ENCODE data around the gene CNN2.

The CNN2 gene

DNA sequence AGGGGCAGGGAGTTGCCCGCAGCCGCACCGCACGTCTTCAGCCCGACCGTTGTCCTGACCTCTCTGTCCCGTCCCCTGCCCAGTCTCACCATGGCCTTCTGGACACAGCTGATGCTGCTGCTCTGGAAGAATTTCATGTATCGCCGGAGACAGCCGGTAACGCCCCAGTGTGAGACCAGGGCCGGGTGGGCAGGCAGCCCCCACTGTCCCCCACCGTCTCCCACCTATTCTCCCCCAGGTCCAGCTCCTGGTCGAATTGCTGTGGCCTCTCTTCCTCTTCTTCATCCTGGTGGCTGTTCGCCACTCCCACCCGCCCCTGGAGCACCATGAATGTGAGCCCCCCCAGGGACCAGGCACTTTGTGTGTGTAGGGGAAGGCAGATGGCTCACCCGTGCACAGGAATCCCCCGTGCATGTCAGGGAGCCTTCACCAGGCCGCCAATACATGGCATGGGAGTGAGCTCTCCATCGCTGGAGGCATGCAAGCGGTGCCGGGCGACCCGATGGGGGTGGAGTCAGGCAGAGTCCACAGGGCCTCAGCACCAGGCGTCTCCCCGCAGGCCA is 14.9 kb downstream of the CNN2 start:
- FAIRE-seq (no peak), DNase-seq (ENCODE audit: insufficient read length) (no peak)
- no peak for TF ChIP-seq POLR2AphosphoS5 (IDR thresholded peaks at IDR 0.05; ENCODE audit: low read depth, low read length)
- TF ChIP-seq TAF1 (IDR thresholded peaks at IDR 0.05; ENCODE audit: borderline replicate concordance, low read depth, low read length): no peak
- no peak for TF ChIP-seq POLR2A (IDR thresholded peaks at IDR 0.05; ENCODE audit: low read depth, low read length)

DNA sequence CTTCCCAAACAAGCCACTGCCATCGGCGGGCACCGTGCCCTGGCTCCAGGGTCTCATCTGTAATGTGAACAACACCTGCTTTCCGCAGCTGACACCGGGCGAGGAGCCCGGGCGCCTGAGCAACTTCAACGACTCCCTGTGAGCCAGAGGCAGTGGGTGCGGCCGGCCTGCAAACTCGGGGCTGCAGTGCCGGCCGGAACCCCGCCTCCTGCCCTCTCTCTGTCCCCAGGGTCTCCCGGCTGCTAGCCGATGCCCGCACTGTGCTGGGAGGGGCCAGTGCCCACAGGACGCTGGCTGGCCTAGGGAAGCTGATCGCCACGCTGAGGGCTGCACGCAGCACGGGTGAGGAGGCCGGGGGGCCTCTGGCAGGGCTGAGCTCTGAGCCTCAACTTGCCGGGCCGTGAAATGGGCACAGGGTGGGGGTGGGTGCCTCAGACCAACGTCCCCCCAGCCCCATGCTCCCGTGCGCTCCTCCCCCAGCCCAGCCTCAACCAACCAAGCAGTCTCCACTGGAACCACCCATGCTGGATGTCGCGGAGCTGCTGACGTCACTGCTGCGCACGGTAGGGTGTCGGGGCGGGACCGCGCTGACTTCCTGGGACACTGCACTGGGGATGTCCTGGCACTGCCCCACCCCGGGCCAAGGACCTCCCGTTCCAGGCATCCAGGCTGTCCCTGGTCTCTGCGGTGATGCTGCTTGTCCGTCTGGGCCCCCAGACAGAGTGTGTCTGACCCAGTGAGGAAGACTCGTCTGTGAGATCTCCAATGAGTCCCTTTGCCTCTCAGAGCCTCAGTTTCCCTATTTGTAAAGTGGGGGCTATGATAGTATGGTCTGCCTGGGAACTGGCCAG is 15.7 kb downstream of the CNN2 start:
- FAIRE-seq (no peak), DNase-seq (ENCODE audit: insufficient read length) (no peak)
- no peak for TF ChIP-seq TAF1 (IDR thresholded peaks at IDR 0.05; ENCODE audit: borderline replicate concordance, low read depth, low read length)
- no peak for TF ChIP-seq POLR2A (IDR thresholded peaks at IDR 0.05; ENCODE audit: low read depth, low read length)

DNA sequence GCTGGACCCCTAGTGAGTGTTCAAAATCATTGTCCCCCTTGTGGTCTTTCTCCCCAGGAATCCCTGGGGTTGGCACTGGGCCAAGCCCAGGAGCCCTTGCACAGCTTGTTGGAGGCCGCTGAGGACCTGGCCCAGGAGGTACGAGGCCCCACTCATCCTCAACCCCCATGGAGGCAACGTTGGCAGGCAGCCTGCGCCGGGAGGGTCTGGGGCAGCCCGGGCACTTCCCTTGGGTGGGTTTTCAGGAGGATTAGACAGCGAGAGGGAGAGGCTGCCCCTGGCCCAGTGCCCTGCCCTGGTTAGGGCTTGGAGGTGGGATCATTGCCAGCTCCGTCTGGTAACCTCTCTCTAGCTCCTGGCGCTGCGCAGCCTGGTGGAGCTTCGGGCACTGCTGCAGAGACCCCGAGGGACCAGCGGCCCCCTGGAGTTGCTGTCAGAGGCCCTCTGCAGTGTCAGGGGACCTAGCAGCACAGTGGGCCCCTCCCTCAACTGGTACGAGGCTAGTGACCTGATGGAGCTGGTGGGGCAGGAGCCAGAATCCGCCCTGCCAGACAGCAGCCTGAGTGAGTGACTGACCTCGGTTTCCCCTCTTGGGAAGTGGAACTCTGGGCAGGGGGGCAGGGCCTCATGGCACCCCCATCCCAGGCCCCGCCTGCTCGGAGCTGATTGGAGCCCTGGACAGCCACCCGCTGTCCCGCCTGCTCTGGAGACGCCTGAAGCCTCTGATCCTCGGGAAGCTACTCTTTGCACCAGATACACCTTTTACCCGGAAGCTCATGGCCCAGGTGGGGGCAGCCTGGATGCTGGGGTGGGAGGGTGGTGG is 16.5 kb downstream of the CNN2 start:
- TF ChIP-seq POLR2AphosphoS5 (IDR thresholded peaks at IDR 0.05; ENCODE audit: low read depth, low read length) (no peak), TAF1 (IDR thresholded peaks at IDR 0.05; ENCODE audit: borderline replicate concordance, low read depth, low read length) (no peak), POLR2A (IDR thresholded peaks at IDR 0.05; ENCODE audit: low read depth, low read length) (no peak)
- DNase-seq (ENCODE audit: insufficient read length) (no peak), FAIRE-seq (no peak)

DNA sequence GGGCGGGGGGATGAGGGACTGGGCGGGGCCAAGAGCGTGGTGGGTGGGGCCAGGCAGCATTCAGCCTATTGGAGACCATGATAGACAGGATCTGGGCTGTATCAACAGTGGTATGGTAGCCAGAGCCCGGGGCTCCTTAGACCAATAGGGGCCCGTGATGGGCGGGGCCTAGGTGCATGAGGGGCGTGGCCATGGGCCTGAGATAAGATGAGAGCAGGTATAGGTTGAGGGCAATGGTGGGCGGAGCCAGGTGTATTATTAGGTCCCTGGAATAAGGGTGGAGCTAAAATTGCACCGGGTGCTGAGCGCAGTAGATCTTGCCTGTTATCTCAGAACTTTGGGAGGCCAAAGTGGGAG is 18.8 kb downstream of the CNN2 start:
- FAIRE-seq: peak; percentile 36
- TF ChIP-seq POLR2A (IDR thresholded peaks at IDR 0.05; ENCODE audit: low read depth, low read length) (no peak), POLR2AphosphoS5 (IDR thresholded peaks at IDR 0.05; ENCODE audit: low read depth, low read length) (no peak), TAF1 (IDR thresholded peaks at IDR 0.05; ENCODE audit: borderline replicate concordance, low read depth, low read length) (no peak)
- DNase-seq (ENCODE audit: insufficient read length): no peak

DNA sequence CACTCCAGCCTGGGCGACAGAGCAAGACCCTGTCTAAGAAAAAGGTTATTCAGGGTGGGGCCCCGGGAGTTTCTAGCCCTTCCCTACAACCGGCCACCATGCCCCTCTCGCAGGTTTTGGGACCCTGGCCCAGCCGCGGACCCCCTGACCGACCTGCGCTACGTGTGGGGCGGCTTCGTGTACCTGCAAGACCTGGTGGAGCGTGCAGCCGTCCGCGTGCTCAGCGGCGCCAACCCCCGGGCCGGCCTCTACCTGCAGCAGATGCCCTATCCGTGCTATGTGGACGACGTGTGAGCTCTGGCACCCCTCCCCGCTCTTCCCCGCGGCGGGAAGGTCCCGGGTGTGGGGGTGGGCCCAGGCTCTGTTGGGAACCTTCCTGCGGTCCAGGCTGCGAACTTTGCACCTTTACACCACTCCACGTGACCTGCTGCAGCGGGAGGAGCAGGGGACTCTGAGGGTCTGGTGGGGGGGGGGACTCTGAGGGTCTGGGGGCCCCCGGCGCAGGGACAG is 19.8 kb downstream of the CNN2 start:
- DNase-seq (ENCODE audit: insufficient read length): no peak
- FAIRE-seq: no peak
- TF ChIP-seq POLR2A (IDR thresholded peaks at IDR 0.05; ENCODE audit: low read depth, low read length) (no peak), POLR2AphosphoS5 (IDR thresholded peaks at IDR 0.05; ENCODE audit: low read depth, low read length) (no peak), TAF1 (IDR thresholded peaks at IDR 0.05; ENCODE audit: borderline replicate concordance, low read depth, low read length) (no peak)

DNA sequence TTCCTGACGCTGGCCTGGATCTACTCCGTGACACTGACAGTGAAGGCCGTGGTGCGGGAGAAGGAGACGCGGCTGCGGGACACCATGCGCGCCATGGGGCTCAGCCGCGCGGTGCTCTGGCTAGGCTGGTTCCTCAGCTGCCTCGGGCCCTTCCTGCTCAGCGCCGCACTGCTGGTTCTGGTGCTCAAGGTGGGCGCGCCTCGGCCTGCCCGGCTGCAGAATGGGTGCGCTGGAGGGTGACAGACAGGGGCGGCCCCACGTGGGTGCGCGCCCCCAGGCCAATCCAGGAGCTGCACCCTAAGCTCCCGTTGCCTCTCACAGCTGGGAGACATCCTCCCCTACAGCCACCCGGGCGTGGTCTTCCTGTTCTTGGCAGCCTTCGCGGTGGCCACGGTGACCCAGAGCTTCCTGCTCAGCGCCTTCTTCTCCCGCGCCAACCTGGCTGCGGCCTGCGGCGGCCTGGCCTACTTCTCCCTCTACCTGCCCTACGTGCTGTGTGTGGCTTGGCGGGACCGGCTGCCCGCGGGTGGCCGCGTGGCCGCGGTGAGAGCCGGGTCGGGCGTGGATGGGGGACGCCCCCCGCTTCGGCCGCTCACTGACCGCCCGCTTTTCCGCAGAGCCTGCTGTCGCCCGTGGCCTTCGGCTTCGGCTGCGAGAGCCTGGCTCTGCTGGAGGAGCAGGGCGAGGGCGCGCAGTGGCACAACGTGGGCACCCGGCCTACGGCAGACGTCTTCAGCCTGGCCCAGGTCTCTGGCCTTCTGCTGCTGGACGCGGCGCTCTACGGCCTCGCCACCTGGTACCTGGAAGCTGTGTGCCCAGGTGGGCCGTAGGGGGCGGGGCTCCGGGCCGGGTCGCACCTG is 20.7 kb downstream of the CNN2 start:
- DNase-seq (ENCODE audit: insufficient read length) (no peak), FAIRE-seq (no peak)
- TF ChIP-seq TAF1 (IDR thresholded peaks at IDR 0.05; ENCODE audit: borderline replicate concordance, low read depth, low read length) (no peak), POLR2A (IDR thresholded peaks at IDR 0.05; ENCODE audit: low read depth, low read length) (no peak), POLR2AphosphoS5 (IDR thresholded peaks at IDR 0.05; ENCODE audit: low read depth, low read length) (no peak)

DNA sequence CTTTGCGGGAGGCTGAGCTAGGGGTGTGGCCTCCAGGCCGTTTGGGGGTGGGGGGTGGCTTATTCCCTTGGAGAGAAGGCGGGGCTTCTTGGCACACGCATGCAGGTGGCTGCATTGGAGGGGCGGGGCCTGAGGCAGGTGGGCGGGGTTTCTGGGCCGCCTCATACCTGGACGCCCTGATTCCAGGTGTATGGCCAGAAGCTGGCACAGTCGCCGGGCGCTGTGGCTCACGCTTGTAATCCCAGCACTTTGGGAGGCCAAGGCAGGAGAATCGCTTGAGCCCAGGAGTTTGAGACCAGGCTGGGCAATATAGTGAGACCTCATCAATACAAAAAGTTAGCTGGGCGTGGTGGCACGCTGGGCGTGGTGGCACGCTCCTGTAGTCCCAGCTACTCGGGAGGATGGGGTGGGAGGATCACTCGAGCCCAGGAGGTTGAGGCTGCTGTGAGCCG is 21.3 kb downstream of the CNN2 start:
- FAIRE-seq (no peak), DNase-seq (ENCODE audit: insufficient read length) (no peak)
- TF ChIP-seq POLR2AphosphoS5 (IDR thresholded peaks at IDR 0.05; ENCODE audit: low read depth, low read length) (no peak), TAF1 (IDR thresholded peaks at IDR 0.05; ENCODE audit: borderline replicate concordance, low read depth, low read length) (no peak), POLR2A (IDR thresholded peaks at IDR 0.05; ENCODE audit: low read depth, low read length) (no peak)

DNA sequence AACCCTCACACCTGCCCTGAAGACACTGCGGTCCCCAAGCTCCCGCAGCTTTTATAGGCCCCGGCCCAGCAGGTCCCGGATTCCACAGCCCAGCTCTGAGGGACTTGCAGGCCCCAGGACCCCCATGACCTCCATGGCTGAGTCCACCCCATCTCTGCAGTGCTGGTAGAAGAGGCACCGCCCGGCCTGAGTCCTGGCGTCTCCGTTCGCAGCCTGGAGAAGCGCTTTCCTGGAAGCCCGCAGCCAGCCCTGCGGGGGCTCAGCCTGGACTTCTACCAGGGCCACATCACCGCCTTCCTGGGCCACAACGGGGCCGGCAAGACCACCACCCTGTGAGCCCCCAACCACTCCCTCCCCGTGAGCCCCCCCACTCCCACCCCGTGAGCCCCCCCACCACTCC is 22.7 kb downstream of the CNN2 start:
- no peak for TF ChIP-seq POLR2AphosphoS5 (IDR thresholded peaks at IDR 0.05; ENCODE audit: low read depth, low read length)
- TF ChIP-seq TAF1 (IDR thresholded peaks at IDR 0.05; ENCODE audit: borderline replicate concordance, low read depth, low read length): no peak
- FAIRE-seq: no peak
- DNase-seq (ENCODE audit: insufficient read length): no peak

DNA sequence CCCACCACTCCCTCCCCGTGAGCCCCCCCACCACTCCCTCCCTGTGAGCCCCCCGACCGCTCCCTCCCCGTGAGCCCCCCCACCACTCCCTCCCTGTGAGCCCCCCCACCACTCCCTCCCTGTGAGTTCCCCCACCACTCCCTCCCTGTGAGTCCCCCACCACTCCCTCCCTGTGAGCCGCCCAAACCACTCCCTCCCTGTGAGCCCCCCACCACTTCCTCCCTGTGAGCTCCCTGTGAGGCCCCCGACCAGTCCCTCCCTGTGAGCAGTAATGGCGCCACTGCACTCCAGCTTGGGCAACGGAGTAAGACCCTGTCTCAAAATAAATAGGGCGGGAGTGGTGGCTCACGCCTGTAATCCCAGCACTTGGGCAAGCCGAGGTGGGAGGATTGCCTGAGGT is 23.4 kb downstream of the CNN2 start:
- TF ChIP-seq TAF1 (IDR thresholded peaks at IDR 0.05; ENCODE audit: borderline replicate concordance, low read depth, low read length) (no peak), POLR2AphosphoS5 (IDR thresholded peaks at IDR 0.05; ENCODE audit: low read depth, low read length) (no peak), POLR2A (IDR thresholded peaks at IDR 0.05; ENCODE audit: low read depth, low read length) (no peak)
- FAIRE-seq (no peak), DNase-seq (ENCODE audit: insufficient read length) (no peak)

DNA sequence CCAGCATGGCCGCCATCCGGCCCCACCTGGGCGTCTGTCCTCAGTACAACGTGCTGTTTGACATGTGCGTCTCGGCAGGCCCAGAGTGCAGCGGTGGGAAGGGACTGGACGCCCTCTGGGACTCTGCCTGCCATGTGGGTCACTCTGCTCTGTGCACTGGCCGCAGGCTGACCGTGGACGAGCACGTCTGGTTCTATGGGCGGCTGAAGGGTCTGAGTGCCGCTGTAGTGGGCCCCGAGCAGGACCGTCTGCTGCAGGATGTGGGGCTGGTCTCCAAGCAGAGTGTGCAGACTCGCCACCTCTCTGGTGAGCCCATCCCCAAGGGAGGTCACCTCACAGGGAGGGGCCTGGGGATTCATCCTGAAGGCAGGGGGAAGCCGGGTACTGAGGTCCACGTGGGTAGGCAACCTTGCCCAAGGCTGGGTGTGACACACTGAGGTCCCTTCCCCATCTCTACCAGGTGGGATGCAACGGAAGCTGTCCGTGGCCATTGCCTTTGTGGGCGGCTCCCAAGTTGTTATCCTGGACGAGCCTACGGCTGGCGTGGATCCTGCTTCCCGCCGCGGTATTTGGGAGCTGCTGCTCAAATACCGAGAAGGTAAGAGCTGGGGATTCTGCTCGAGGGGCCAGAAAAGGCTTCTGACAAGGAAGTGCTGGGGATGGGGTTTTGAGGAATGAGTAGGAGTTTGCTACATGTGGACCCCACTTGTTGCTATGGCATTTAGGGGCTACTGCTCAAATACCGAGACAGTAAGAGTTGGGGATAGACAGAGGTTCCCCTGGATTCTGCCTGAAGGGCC is 24.8 kb downstream of the CNN2 start:
- TF ChIP-seq POLR2AphosphoS5 (IDR thresholded peaks at IDR 0.05; ENCODE audit: low read depth, low read length) (no peak), POLR2A (IDR thresholded peaks at IDR 0.05; ENCODE audit: low read depth, low read length) (no peak), TAF1 (IDR thresholded peaks at IDR 0.05; ENCODE audit: borderline replicate concordance, low read depth, low read length) (no peak)
- DNase-seq (ENCODE audit: insufficient read length) (no peak), FAIRE-seq (no peak)

Data from GM12892 (cell line).